Astrocyte (in vitro differentiated cells and primary cell): ENCODE measurements around the gene TGM3. TPM values are rescaled to one million over a fixed set of nuclear protein-coding genes. Genes with fewer than 3 reads are reported as not detected.
A peak's percentile ranks its signal among the peaks of the same experiment; 100 is the strongest.

ENCODE experiments used
- DNase-seq: peaks from one replicate; pipeline ENCODE4 v3.0.0-alpha.2; 2010; ENCODE audit warnings: low read depth
- FAIRE-seq: peaks from 2 replicates; lab custom pipeline; 2011; peaks lifted over from hg19 to GRCh38; lab: Jason Lieb, UNC
- H2AFZ ChIP-seq: 2 replicates; pipeline ENCODE4 v1.6.0; 2012; ENCODE audit warnings: low read depth, low read length, inconsistent platforms
- H3K27ac ChIP-seq: 2 replicates; pipeline ENCODE4 v1.5.1; 2011; ENCODE audit warnings: low read depth, low read length, inconsistent platforms
- H3K27me3 ChIP-seq: 2 replicates; pipeline ENCODE4 v1.6.0; 2011; ENCODE audit warnings: low read length, inconsistent platforms; ENCODE audit not compliant: insufficient read depth
- H3K36me3 ChIP-seq: 2 replicates; pipeline ENCODE4 v1.5.1; 2011; ENCODE audit warnings: low read length, inconsistent platforms; ENCODE audit not compliant: insufficient read depth
- H3K4me1 ChIP-seq: 2 replicates; pipeline ENCODE4 v1.5.1; 2011; ENCODE audit warnings: low read length, inconsistent platforms; ENCODE audit not compliant: insufficient read depth
- H3K4me2 ChIP-seq: 2 replicates; pipeline ENCODE4 v1.6.0; 2012; ENCODE audit warnings: low read length, inconsistent platforms
- H3K4me3 ChIP-seq: 2 replicates; pipeline ENCODE4 v1.5.1; 2011; ENCODE audit warnings: low read depth, mild to moderate bottlenecking, low read length, inconsistent platforms; ENCODE audit not compliant: insufficient read depth
- H3K79me2 ChIP-seq: 2 replicates; pipeline ENCODE4 v1.6.0; 2012; ENCODE audit warnings: mild to moderate bottlenecking, low read length, inconsistent platforms; ENCODE audit not compliant: insufficient read depth
- H3K9ac ChIP-seq: 2 replicates; pipeline ENCODE4 v1.6.0; 2012; ENCODE audit warnings: mild to moderate bottlenecking, low read length, inconsistent platforms
- H3K9me3 ChIP-seq: 2 replicates; pipeline ENCODE4 v1.5.1; 2012; ENCODE audit warnings: low read depth, mild to moderate bottlenecking, low read length, inconsistent platforms; ENCODE audit not compliant: insufficient read depth
- H4K20me1 ChIP-seq: 2 replicates; pipeline ENCODE4 v1.6.0; 2012; ENCODE audit warnings: low read length, inconsistent platforms; ENCODE audit not compliant: insufficient read depth
- H3K27ac Mint-ChIP-seq: one replicate; pipeline ENCODE4 v1.8.0; 2021; ENCODE audit warnings: mild to moderate bottlenecking, mixed read lengths; ENCODE audit not compliant: unreplicated experiment
- H3K27me3 Mint-ChIP-seq: one replicate; pipeline ENCODE4 v1.8.0; 2021; ENCODE audit warnings: low read depth, mixed read lengths; ENCODE audit not compliant: unreplicated experiment
- H3K36me3 Mint-ChIP-seq: one replicate; pipeline ENCODE4 v1.8.0; 2021; ENCODE audit warnings: low read depth, mixed read lengths; ENCODE audit not compliant: unreplicated experiment
- H3K4me1 Mint-ChIP-seq: one replicate; pipeline ENCODE4 v1.8.0; 2021; ENCODE audit warnings: low read depth, mixed read lengths; ENCODE audit not compliant: unreplicated experiment
- H3K4me3 Mint-ChIP-seq: one replicate; pipeline ENCODE4 v1.8.0; 2021; ENCODE audit warnings: mild to moderate bottlenecking, moderate library complexity, mixed read lengths; ENCODE audit not compliant: unreplicated experiment
- H3K9me3 Mint-ChIP-seq: one replicate; pipeline ENCODE4 v1.8.0; 2021; ENCODE audit warnings: mild to moderate bottlenecking, mixed read lengths; ENCODE audit not compliant: unreplicated experiment
- CTCF ChIP-seq: IDR thresholded peaks from 2 replicates; pipeline ENCODE4 v1.5.1; 2011; ENCODE audit warnings: low read depth, mild to moderate bottlenecking, inconsistent platforms, low read length, moderate library complexity; ENCODE audit not compliant: insufficient read depth
- EZH2 ChIP-seq: IDR thresholded peaks from 2 replicates; pipeline ENCODE4 v1.6.1; 2012; ENCODE audit warnings: mild to moderate bottlenecking, low read length, inconsistent platforms; ENCODE audit not compliant: insufficient read depth
- total RNA-seq: library from RNA; stranded (reverse); gene quantifications from 2 replicates; pipeline ENCODE4 v1.2.1, GENCODE V29; 2021

The TGM3 gene
- total RNA-seq, 1 donor from 2014 or later = not detected

GRCh38 chr20:2313316-2313715 lies 17.5 kb downstream of the TGM3 start:
- H2AFZ ChIP-seq = no peak overlapping the region
- H3K4me3 Mint-ChIP-seq = no peak overlapping the region
- TF ChIP-seq CTCF (no peak), EZH2 (no peak)
- H3K36me3 ChIP-seq = no peaks in the 10 kb centered on the region
- DNase-seq (no peak), FAIRE-seq (no peak)
- no peak overlapping the region for H3K27ac ChIP-seq
- H3K27me3 Mint-ChIP-seq = peaks cover 15% of the 10 kb centered on the region
- H3K4me2 ChIP-seq = no peak overlapping the region
- no peaks in the 10 kb centered on the region for H3K9me3 ChIP-seq
- no peak overlapping the region for H3K9ac ChIP-seq
- H3K27ac Mint-ChIP-seq = no peak overlapping the region
- H3K9me3 Mint-ChIP-seq = peaks cover 5% of the 10 kb centered on the region
- H4K20me1 ChIP-seq = no peaks in the 10 kb centered on the region
- H3K4me1 Mint-ChIP-seq = peaks cover 3% of the 10 kb centered on the region
- no peak overlapping the region for H3K4me3 ChIP-seq
- no peaks in the 10 kb centered on the region for H3K79me2 ChIP-seq
- no peaks in the 10 kb centered on the region for H3K36me3 Mint-ChIP-seq
- H3K27me3 ChIP-seq = no peaks in the 10 kb centered on the region
- peaks cover 8% of the 10 kb centered on the region for H3K4me1 ChIP-seq

GRCh38 chr20:2314759-2315439 lies 19.1 kb downstream of the TGM3 start:
- Histone ChIP-seq H3K27ac (peak overlapping the region; percentile 12), H3K4me2 (peak overlapping the region; percentile 23), H3K9ac (no peak overlapping the region), H3K36me3 (no peaks in the 10 kb centered on the region), H3K4me1 (peaks cover 8% of the 10 kb centered on the region), H3K79me2 (no peaks in the 10 kb centered on the region), H3K27me3 (peaks cover 6% of the 10 kb centered on the region), H2AFZ (no peak overlapping the region), H4K20me1 (no peaks in the 10 kb centered on the region), H3K9me3 (no peaks in the 10 kb centered on the region), H3K4me3 (no peak overlapping the region)
- Mint-ChIP-seq H3K9me3 (peaks cover 5% of the 10 kb centered on the region), H3K36me3 (no peaks in the 10 kb centered on the region), H3K27ac (peak overlapping the region; percentile 55), H3K4me1 (peaks cover 3% of the 10 kb centered on the region), H3K4me3 (no peak overlapping the region), H3K27me3 (peaks cover 13% of the 10 kb centered on the region)
- no peak for FAIRE-seq
- TF ChIP-seq CTCF = no peak
- no peak for TF ChIP-seq EZH2
- DNase-seq = peak; percentile 96

GRCh38 chr20:2315440-2315778 lies 19.6 kb downstream of the TGM3 start:
- peaks cover 8% of the 10 kb centered on the region for H3K4me1 ChIP-seq
- no peaks in the 10 kb centered on the region for H4K20me1 ChIP-seq
- Mint-ChIP-seq H3K4me1 (peaks cover 3% of the 10 kb centered on the region), H3K27ac (no peak overlapping the region), H3K27me3 (peaks cover 11% of the 10 kb centered on the region), H3K9me3 (peaks cover 5% of the 10 kb centered on the region), H3K36me3 (no peaks in the 10 kb centered on the region), H3K4me3 (no peak overlapping the region)
- TF ChIP-seq EZH2 = no peak
- H2AFZ ChIP-seq = no peak overlapping the region
- no peak overlapping the region for H3K27ac ChIP-seq
- peaks cover 6% of the 10 kb centered on the region for H3K27me3 ChIP-seq
- H3K9me3 ChIP-seq = no peaks in the 10 kb centered on the region
- no peaks in the 10 kb centered on the region for H3K36me3 ChIP-seq
- DNase-seq (no peak), FAIRE-seq (no peak)
- H3K79me2 ChIP-seq = no peaks in the 10 kb centered on the region
- peak overlapping the region; percentile 23 for H3K4me2 ChIP-seq
- H3K4me3 ChIP-seq = no peak overlapping the region
- H3K9ac ChIP-seq = no peak overlapping the region
